ENCODE data around the gene MTCH2. TPM values are rescaled to one million over a fixed set of nuclear protein-coding genes. Genes with fewer than 3 reads are reported as not detected.

Gene MTCH2
- total RNA-seq, 1 experiment from 2014 or later = 88.1 TPM

GRCh38 chr11:47617417-47617809 lies 24.9 kb downstream of the MTCH2 start:
- intact Hi-C loops (cut with micrococcal nuclease) = no loop called here

DNA sequence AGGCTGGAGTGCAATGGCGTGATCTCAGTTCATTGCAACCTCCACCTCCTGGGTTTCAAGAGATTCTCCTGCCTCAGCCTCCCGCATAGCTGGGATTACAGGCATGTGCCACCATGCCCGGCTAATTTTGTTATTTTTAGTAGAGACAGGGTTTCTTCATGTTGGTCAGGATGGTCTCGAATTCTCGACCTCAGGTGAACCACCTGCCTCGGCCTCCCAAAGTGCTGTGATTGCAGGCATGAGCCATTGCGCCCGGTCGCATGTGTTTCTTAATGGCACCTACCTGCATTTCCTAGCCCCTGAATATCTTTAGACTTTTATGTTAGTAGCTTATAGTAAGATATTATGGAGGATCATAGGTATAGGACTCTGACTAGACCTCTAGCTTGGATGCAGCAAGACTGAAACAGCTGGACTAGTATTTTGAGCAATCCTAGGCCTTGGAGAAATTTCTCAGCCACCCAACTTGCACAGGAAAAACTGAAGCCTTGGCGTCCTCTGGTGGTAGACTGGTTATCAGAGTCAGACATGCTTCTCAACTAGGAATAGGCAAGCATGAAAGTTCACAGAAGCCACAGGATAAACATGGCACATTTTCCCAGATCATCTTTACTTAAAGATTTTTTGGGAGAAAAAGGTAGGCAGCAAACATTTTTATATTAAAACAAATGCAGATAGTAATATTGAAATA lies 25.5 kb downstream of the MTCH2 start:
- Histone ChIP-seq H2AFZ (ENCODE audit: low read length) (no peak overlapping the region), H3K9ac (ENCODE audit: low read length) (no peak overlapping the region), H3K27ac (ENCODE audit: low read length) (no peak overlapping the region), H3K27me3 (ENCODE audit: low read length) (no peaks in the 10 kb centered on the region), H3K4me3 (ENCODE audit: low read length) (no peak overlapping the region), H3K4me2 (ENCODE audit: low read length) (no peak overlapping the region), H3K79me2 (ENCODE audit: low read length) (no peaks in the 10 kb centered on the region), H3K36me3 (ENCODE audit: low read depth, low read length) (peaks cover 25% of the 10 kb centered on the region; the same call in 1 of the 2 replicates), H4K20me1 (ENCODE audit: low read length) (no peaks in the 10 kb centered on the region), H3F3A (ENCODE audit: low read length, unreplicated experiment) (no peaks in the 10 kb centered on the region), H3K9me2 (replicated peaks; ENCODE audit: low read length) (no peaks in the 10 kb centered on the region), H3K9me3 (ENCODE audit: low read length) (no peaks in the 10 kb centered on the region), H3K4me1 (ENCODE audit: insufficient read depth, low read length) (peaks cover 3% of the 10 kb centered on the region; the same call in 1 of the 2 replicates)
- peak; percentile 46 for DNase-seq
- BruUV-seq (replicated peaks) = no TSS peak
- ATAC-seq = peak; percentile 70
- POLR2A ChIA-PET (ENCODE audit: unreplicated experiment) = no interaction called here
- TF ChIP-seq CTCF (conservative IDR thresholded peaks at IDR 0.05; ENCODE audit: low read depth, low read length) (peak; percentile 78), EZH2phosphoT487 (IDR thresholded peaks at IDR 0.05; ENCODE audit: borderline replicate concordance, low read length) (no peak)
- CTCF ChIA-PET = no interaction called here
- intact Hi-C loops (cut with micrococcal nuclease) = no loop called here

More at GRCh38 chr11:47617417-47617809, 24.9 kb downstream of the MTCH2 start:
- BruUV-seq (replicated peaks) = no TSS peak
- no peak overlapping the region for H3K4me2 ChIP-seq (ENCODE audit: low read length)
- ATAC-seq (peak; percentile 63), DNase-seq (peak; percentile 37)
- no peaks in the 10 kb centered on the region for H3K27me3 ChIP-seq (ENCODE audit: low read length)
- TF ChIP-seq EZH2phosphoT487 (IDR thresholded peaks at IDR 0.05; ENCODE audit: borderline replicate concordance, low read length) (no peak), EZH2 (IDR thresholded peaks at IDR 0.05; ENCODE audit: low read length, unreplicated experiment) (no peak), CTCF (conservative IDR thresholded peaks at IDR 0.05; ENCODE audit: low read depth, low read length) (no peak)
- no peak overlapping the region for H3K4me3 ChIP-seq (ENCODE audit: low read length)
- no peaks in the 10 kb centered on the region for H3F3A ChIP-seq (ENCODE audit: low read length, unreplicated experiment)
- no peak overlapping the region for H2AFZ ChIP-seq (ENCODE audit: low read length)
- peaks cover 29% of the 10 kb centered on the region; the same call in 1 of the 2 replicates for H3K36me3 ChIP-seq (ENCODE audit: low read depth, low read length)
- no peaks in the 10 kb centered on the region for H3K9me2 ChIP-seq (replicated peaks; ENCODE audit: low read length)
- H3K9ac ChIP-seq (ENCODE audit: low read length) = no peak overlapping the region
- H3K79me2 ChIP-seq (ENCODE audit: low read length) = no peaks in the 10 kb centered on the region
- no peaks in the 10 kb centered on the region for H3K9me3 ChIP-seq (ENCODE audit: low read length)
- H4K20me1 ChIP-seq (ENCODE audit: low read length) = no peaks in the 10 kb centered on the region
- no peak overlapping the region for H3K27ac ChIP-seq (ENCODE audit: low read length)
- ChIA-PET POLR2A (ENCODE audit: unreplicated experiment) (no interaction called here), CTCF (no interaction called here)
- peaks cover 3% of the 10 kb centered on the region; the same call in 1 of the 2 replicates for H3K4me1 ChIP-seq (ENCODE audit: insufficient read depth, low read length)

- TF ChIP-seq EZH2 (IDR thresholded peaks at IDR 0.05; ENCODE audit: low read length, unreplicated experiment) = no peak
- no peak for TF ChIP-seq EZH2phosphoT487 (IDR thresholded peaks at IDR 0.05; ENCODE audit: borderline replicate concordance, low read length)
- TF ChIP-seq CTCF (conservative IDR thresholded peaks at IDR 0.05; ENCODE audit: low read depth, low read length) = no peak
- no peaks in the 10 kb centered on the region for H3K27me3 ChIP-seq (ENCODE audit: low read length)
- no peak overlapping the region for H3K27ac ChIP-seq (ENCODE audit: low read length)
- CTCF ChIA-PET = no interaction called here
- H2AFZ ChIP-seq (ENCODE audit: low read length) = no peak overlapping the region
- H3K9me3 ChIP-seq (ENCODE audit: low read length) = no peaks in the 10 kb centered on the region
- H3F3A ChIP-seq (ENCODE audit: low read length, unreplicated experiment) = no peaks in the 10 kb centered on the region
- H3K9me2 ChIP-seq (replicated peaks; ENCODE audit: low read length) = no peaks in the 10 kb centered on the region
- no peaks in the 10 kb centered on the region for H3K79me2 ChIP-seq (ENCODE audit: low read length)
- no TSS peak for BruUV-seq (replicated peaks)
- H4K20me1 ChIP-seq (ENCODE audit: low read length) = no peaks in the 10 kb centered on the region
- no peak overlapping the region for H3K4me2 ChIP-seq (ENCODE audit: low read length)
- POLR2A ChIA-PET (ENCODE audit: unreplicated experiment) = no interaction called here
- no peak overlapping the region for H3K4me3 ChIP-seq (ENCODE audit: low read length)
- DNase-seq = no peak
- intact Hi-C loops (cut with micrococcal nuclease) = no loop called here
- no peak overlapping the region for H3K9ac ChIP-seq (ENCODE audit: low read length)
- H3K36me3 ChIP-seq (ENCODE audit: low read depth, low read length) = peaks cover 15% of the 10 kb centered on the region; the same call in 1 of the 2 replicates
- ATAC-seq = no peak
- H3K4me1 ChIP-seq (ENCODE audit: insufficient read depth, low read length) = peaks cover 3% of the 10 kb centered on the region; the same call in 1 of the 2 replicates
Measured at GRCh38 chr11:47615249-47615648, 27.1 kb downstream of the MTCH2 start.

All from PC-3 (cell line).